ENCODE results near the gene RAB23.
"Not testable (repeated sequence)": the region's sequence is repeated elsewhere in the genome, so short reads cannot be mapped to it uniquely, and the experiment has no call there.

The RAB23 gene

GRCh38 chr6:57243526-57243925, 21.4 kb upstream of the RAB23 start:
- DNase-seq, result not testable (repeated sequence)

GRCh38 chr6:57242505-57242904, 20.4 kb upstream of the RAB23 start:
- no peak for DNase-seq

- DNase-seq, result no peak
These were observed 4.1 kb upstream of the RAB23 start for GRCh38 chr6:57226221-57226620.

- DNase-seq, result no peak
These were observed 2.8 kb upstream of the RAB23 start for GRCh38 chr6:57224769-57225515.

GRCh38 chr6:57222743-57223077, 603 bp upstream of the RAB23 start:
- DNase-seq, result no peak

- DNase-seq, result peak in 39 of 58 donors; percentile 3 to 64 (median 37)
These were observed 744 bp downstream of the RAB23 start for GRCh38 chr6:57221191-57221935.

- no peak for DNase-seq
These were observed 1.9 kb downstream of the RAB23 start for GRCh38 chr6:57220083-57220703.

- DNase-seq, result no peak
These were observed 4.8 kb downstream of the RAB23 start for GRCh38 chr6:57217270-57217669.

- peak in 25 of 58 donors; percentile 1 to 46 (median 12) for DNase-seq
These were observed 5.6 kb downstream of the RAB23 start for GRCh38 chr6:57216235-57217101.

- no peak for DNase-seq
These were observed 6.8 kb downstream of the RAB23 start for GRCh38 chr6:57215260-57215659.

- DNase-seq, result no peak
These were observed 12.0 kb downstream of the RAB23 start for GRCh38 chr6:57210060-57210459.

- no peak for DNase-seq
These were observed 13.1 kb downstream of the RAB23 start for GRCh38 chr6:57209030-57209429.

GRCh38 chr6:57207872-57208271, 14.2 kb downstream of the RAB23 start:
- DNase-seq, result no peak

- no peak for DNase-seq
These were observed 15.0 kb downstream of the RAB23 start for GRCh38 chr6:57207141-57207540.

- DNase-seq, result no peak
These were observed 16.4 kb downstream of the RAB23 start for GRCh38 chr6:57205550-57206328.

GRCh38 chr6:57201718-57202117, 20.4 kb downstream of the RAB23 start:
- no peak for DNase-seq

- no peak for DNase-seq
These were observed 23.0 kb downstream of the RAB23 start for GRCh38 chr6:57198926-57199636.

- DNase-seq, result no peak
These were observed 26.6 kb downstream of the RAB23 start for GRCh38 chr6:57195457-57195856.

- DNase-seq, result no peak
These were observed 28.9 kb downstream of the RAB23 start for GRCh38 chr6:57193177-57193576.

- DNase-seq, result no peak
These were observed 32.0 kb downstream of the RAB23 start for GRCh38 chr6:57190140-57190539.

Data from anterior cingulate cortex (tissue), 58 donors.